Lower leg skin (tissue), 3 donors: ENCODE results near the gene PSMA7.

Experiments used
- POLR2A ChIP-seq, 2 donors: fragments of 450-650 bp; IDR thresholded peaks; one replicate each; pipeline ENCODE4 v1.6.1; 2016 to 2017; ENCODE audit warnings: antibody characterized with exemption in 2 of 2, mild to moderate bottlenecking in 1 of 2, moderate library complexity in 1 of 2
- TF ChIP-seq, protein P1 (sequence below), 3 donors: fragments of 450-650 bp; IDR thresholded peaks; one replicate each; pipeline ENCODE4 v1.5.1; 2016; ENCODE audit warnings: antibody characterized with exemption in 3 of 3, mild to moderate bottlenecking in 3 of 3, moderate library complexity in 2 of 3

GRCh38 chr20:62143957-62144825 is 997 bp upstream of the PSMA7 start:
- TF ChIP-seq, protein P1, sequence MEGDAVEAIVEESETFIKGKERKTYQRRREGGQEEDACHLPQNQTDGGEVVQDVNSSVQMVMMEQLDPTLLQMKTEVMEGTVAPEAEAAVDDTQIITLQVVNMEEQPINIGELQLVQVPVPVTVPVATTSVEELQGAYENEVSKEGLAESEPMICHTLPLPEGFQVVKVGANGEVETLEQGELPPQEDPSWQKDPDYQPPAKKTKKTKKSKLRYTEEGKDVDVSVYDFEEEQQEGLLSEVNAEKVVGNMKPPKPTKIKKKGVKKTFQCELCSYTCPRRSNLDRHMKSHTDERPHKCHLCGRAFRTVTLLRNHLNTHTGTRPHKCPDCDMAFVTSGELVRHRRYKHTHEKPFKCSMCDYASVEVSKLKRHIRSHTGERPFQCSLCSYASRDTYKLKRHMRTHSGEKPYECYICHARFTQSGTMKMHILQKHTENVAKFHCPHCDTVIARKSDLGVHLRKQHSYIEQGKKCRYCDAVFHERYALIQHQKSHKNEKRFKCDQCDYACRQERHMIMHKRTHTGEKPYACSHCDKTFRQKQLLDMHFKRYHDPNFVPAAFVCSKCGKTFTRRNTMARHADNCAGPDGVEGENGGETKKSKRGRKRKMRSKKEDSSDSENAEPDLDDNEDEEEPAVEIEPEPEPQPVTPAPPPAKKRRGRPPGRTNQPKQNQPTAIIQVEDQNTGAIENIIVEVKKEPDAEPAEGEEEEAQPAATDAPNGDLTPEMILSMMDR (IDR thresholded peaks at IDR 0.05): no peak
- no peak for TF ChIP-seq POLR2A (IDR thresholded peaks at IDR 0.05)
